ENCODE measurements around the gene AHCTF1. TPM values are rescaled to one million over a fixed set of nuclear protein-coding genes. Genes with fewer than 3 reads are reported as not detected.

AHCTF1 gene
- total and polyA plus RNA-seq, 10 of the 15 experiments (the other 5 are each of a cell fraction or from before 2014, with no cell fraction given) = 3.4 to 45.5 (median 17.8) TPM

DNA sequence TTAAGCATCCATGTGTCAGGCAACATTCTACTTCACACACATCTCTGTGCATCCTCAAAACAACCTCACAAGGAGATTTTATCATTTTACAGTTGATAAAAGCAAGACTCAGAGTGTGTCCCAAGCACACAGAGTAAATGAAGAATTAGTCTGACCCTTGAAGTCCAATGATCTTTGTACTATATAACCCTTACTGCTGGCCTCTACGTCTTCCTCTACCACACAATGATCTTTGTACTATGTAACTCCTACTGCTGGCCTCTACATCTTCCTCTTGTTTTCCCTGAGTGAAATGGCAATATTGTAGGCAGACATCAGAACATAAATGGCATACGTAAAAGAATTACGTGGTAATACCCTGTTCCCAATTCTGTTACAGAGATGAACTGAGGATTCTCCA is 55.3 kb downstream of the AHCTF1 start:
- no peak for DNase-seq (ENCODE audit: low read depth, low spot score)
- no TSS peak for BruUV-seq (replicated peaks)
- H3K36me3 ChIP-seq (ENCODE audit: control insufficient read depth in 2 of 2, insufficient read depth in 2 of 2, low read length in 1 of 2) = peaks cover 2 to 19% of the 10 kb centered on the region in 2 experiments; a peak in 3 of 4 replicates

DNA sequence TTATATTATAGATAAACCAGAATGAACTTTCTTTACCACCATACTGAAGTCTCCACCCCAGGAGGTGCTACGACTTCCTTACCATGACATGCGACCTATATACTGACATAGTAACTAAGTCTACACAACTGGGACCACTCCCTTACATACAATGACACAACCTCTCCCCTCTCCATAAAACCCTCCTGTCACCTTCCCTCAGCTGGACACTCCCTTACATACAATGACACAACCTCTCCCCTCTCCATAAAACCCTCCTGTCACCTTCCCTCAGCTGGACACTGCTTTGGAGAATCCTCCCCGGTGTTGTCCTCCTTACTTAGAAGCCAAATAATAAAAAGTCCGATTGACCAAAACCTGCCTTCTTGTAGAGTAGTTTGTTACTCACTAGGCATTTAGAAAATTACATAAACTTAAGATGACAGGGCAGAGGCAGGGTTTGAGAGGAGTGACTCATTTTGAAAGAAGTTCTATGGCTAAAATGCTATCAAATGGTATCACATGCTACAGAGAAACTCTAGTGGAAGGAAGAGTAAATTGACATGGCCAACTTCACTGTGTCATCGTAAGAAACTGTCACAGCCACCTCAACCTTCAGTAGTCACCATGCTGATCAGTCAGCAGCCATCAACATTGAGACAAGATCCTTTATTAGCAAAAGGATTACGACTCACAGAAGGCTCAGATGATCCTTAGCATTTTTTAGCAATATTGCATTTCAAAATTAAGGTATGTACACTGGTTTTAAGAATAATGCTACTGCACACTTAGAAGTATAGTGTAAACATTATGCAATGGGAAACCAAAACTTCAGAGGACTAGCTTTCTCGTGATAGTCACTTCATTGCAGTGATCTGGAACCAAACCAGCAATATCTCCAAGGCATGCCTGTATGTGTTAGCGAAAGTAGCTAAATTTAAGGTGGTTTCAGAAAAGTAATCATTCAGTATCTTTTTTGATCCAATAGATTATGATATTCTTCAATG is 56.4 kb downstream of the AHCTF1 start:
- ATAC-seq (peak; percentile 87), DNase-seq (ENCODE audit: low read depth, low spot score) (peak; percentile 23), FAIRE-seq (peak; percentile 66)
- Histone ChIP-seq H3K4me2 (ENCODE audit: control insufficient read depth, insufficient read depth) (peak overlapping the region; percentile 13; the same call in 1 of the 2 replicates), H2AFZ (ENCODE audit: control insufficient read depth, low read depth, low read length) (no peak overlapping the region), H3K9ac (ENCODE audit: control insufficient read depth, insufficient read depth, low read length) (no peak overlapping the region), H3K36me3 (ENCODE audit: control insufficient read depth in 2 of 2, insufficient read depth in 2 of 2, low read length in 1 of 2) (peaks cover 2 to 25% of the 10 kb centered on the region in 2 experiments; a peak in 3 of 4 replicates), H3K4me3 (no peak overlapping the region), H3K9me3 (replicated peaks; ENCODE audit: control insufficient read depth, insufficient read depth, low read length) (no peaks in the 10 kb centered on the region), H3K4me1 (ENCODE audit: control insufficient read depth, insufficient read depth, low read length) (peaks cover 6% of the 10 kb centered on the region), H3K79me2 (ENCODE audit: control insufficient read depth, insufficient read depth, low read length) (no peaks in the 10 kb centered on the region; the same call in 1 of the 2 replicates), H3K27me3 (replicated peaks in 1 of 2; ENCODE audit: control insufficient read depth in 2 of 2, insufficient read depth in 2 of 2, low read length in 1 of 2) (no peaks in the 10 kb centered on the region), H3K27ac (ENCODE audit: control insufficient read depth, insufficient read depth) (no peak overlapping the region), H4K20me1 (ENCODE audit: control insufficient read depth, insufficient read depth) (no peaks in the 10 kb centered on the region)
- POLR2A ChIA-PET = interaction anchor here (0.5 kb wide), 1 partner anchor 16 kb away, joined by 4 read pairs; no protein-coding TSS in a partner anchor
- RAD21 ChIA-PET (ENCODE audit: unreplicated experiment) = no interaction called here
- intact Hi-C loops (cut with micrococcal nuclease; ENCODE audit: unreplicated experiment) = no loop called here
- in situ Hi-C loops (cut with MboI) = no loop called here
- 53% methylated on average over 8 of the region's 8 CpGs for WGBS (ENCODE audit: insufficient coverage, insufficient replicate concordance, low lambda C conversion rate, missing lambda C conversion rate)
- SMC1A ChIA-PET (ENCODE audit: uncharacterized antibody, unreplicated experiment) = interaction anchor here (1.1 to 1.5 kb wide), 2 partner anchors 12 to 19 kb away, joined by 3 read pairs; no protein-coding TSS in a partner anchor
- BruUV-seq (replicated peaks) = no TSS peak
- CTCF ChIA-PET = no interaction called here
- TF ChIP-seq ZNF24 (IDR thresholded peaks at IDR 0.05) (peak; percentile 92), PKNOX1 (IDR thresholded peaks at IDR 0.05) (peak; percentile 53), ATF7 (IDR thresholded peaks at IDR 0.05; ENCODE audit: low read depth) (peak; percentile 43; the same call in 1 of the 2 replicates), NFIC (IDR thresholded peaks at IDR 0.05; ENCODE audit: low read depth, low read length) (0 out of 2 replicates have a peak, but pooled peaks have one; percentile 16), KDM1A (IDR thresholded peaks at IDR 0.05; ENCODE audit: borderline replicate concordance) (no peak), CREM (IDR thresholded peaks at IDR 0.05; ENCODE audit: low read depth) (0 out of 2 replicates have a peak, but pooled peaks have one; percentile 22), CHD4 (IDR thresholded peaks at IDR 0.05) (no peak), RUNX3 (IDR thresholded peaks at IDR 0.05; ENCODE audit: low read length) (peak; percentile 36; the same call in 1 of the 2 replicates), NR2F1 (conservative IDR thresholded peaks at IDR 0.05) (no peak), MYC (IDR thresholded peaks at IDR 0.05; ENCODE audit: insufficient read depth, insufficient read length, insufficient replicate concordance, low read length, severe bottlenecking) (no peak)
- TF ChIP-seq, protein P1, sequence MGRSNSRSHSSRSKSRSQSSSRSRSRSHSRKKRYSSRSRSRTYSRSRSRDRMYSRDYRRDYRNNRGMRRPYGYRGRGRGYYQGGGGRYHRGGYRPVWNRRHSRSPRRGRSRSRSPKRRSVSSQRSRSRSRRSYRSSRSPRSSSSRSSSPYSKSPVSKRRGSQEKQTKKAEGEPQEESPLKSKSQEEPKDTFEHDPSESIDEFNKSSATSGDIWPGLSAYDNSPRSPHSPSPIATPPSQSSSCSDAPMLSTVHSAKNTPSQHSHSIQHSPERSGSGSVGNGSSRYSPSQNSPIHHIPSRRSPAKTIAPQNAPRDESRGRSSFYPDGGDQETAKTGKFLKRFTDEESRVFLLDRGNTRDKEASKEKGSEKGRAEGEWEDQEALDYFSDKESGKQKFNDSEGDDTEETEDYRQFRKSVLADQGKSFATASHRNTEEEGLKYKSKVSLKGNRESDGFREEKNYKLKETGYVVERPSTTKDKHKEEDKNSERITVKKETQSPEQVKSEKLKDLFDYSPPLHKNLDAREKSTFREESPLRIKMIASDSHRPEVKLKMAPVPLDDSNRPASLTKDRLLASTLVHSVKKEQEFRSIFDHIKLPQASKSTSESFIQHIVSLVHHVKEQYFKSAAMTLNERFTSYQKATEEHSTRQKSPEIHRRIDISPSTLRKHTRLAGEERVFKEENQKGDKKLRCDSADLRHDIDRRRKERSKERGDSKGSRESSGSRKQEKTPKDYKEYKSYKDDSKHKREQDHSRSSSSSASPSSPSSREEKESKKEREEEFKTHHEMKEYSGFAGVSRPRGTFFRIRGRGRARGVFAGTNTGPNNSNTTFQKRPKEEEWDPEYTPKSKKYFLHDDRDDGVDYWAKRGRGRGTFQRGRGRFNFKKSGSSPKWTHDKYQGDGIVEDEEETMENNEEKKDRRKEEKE (IDR thresholded peaks at IDR 0.05) = no peak

More for the DNA sequence above, 55.3 kb downstream of the AHCTF1 start:
- no peak overlapping the region for H3K4me2 ChIP-seq (ENCODE audit: control insufficient read depth, insufficient read depth)
- in situ Hi-C loops (cut with MboI) (no loop called here), intact Hi-C loops (cut with micrococcal nuclease; ENCODE audit: unreplicated experiment) (no loop called here)
- H3K27me3 ChIP-seq (replicated peaks in 1 of 2; ENCODE audit: control insufficient read depth in 2 of 2, insufficient read depth in 2 of 2, low read length in 1 of 2) = no peaks in the 10 kb centered on the region
- SMC1A ChIA-PET (ENCODE audit: uncharacterized antibody, unreplicated experiment) = interaction anchor here (1.1 to 1.5 kb wide), 2 partner anchors 13 to 20 kb away, joined by 3 read pairs; no protein-coding TSS in a partner anchor
- WGBS (ENCODE audit: insufficient coverage, insufficient replicate concordance, low lambda C conversion rate, missing lambda C conversion rate) = 100% methylated on average over 3 of the region's 3 CpGs
- no peak overlapping the region for H3K27ac ChIP-seq (ENCODE audit: control insufficient read depth, insufficient read depth)
- RAD21 ChIA-PET (ENCODE audit: unreplicated experiment) = no interaction called here
- FAIRE-seq (no peak), ATAC-seq (no peak)
- H4K20me1 ChIP-seq (ENCODE audit: control insufficient read depth, insufficient read depth) = no peaks in the 10 kb centered on the region
- H3K4me3 ChIP-seq = no peak overlapping the region
- CTCF ChIA-PET = interaction anchor here (1.7 kb wide), 1 partner anchor 84 kb away, joined by 4 read pairs; no protein-coding TSS in a partner anchor
- H3K79me2 ChIP-seq (ENCODE audit: control insufficient read depth, insufficient read depth, low read length) = no peaks in the 10 kb centered on the region; the same call in 1 of the 2 replicates
- peaks cover 6% of the 10 kb centered on the region for H3K4me1 ChIP-seq (ENCODE audit: control insufficient read depth, insufficient read depth, low read length)
- no peak overlapping the region for H2AFZ ChIP-seq (ENCODE audit: control insufficient read depth, low read depth, low read length)
- no peaks in the 10 kb centered on the region for H3K9me3 ChIP-seq (replicated peaks; ENCODE audit: control insufficient read depth, insufficient read depth, low read length)
- H3K9ac ChIP-seq (ENCODE audit: control insufficient read depth, insufficient read depth, low read length) = no peak overlapping the region
- TF ChIP-seq WRNIP1 (IDR thresholded peaks at IDR 0.05; ENCODE audit: borderline replicate concordance, low read depth, low read length) = no peak
- POLR2A ChIA-PET = interaction anchor here (0.5 kb wide), 1 partner anchor 18 kb away, joined by 4 read pairs; no protein-coding TSS in a partner anchor
